Posterior cingulate gyrus (tissue), 11 donors: Measurements from ENCODE around the gene XIAP.

Source experiments
- DNase-seq, 10 donors: peaks; one replicate each; pipeline versions ENCODE4 v3.0.0 to v3.0.0-alpha.2; 2020 to 2021; ENCODE audit warnings: mixed read lengths in 3 of 10
- intact Hi-C: fragments of 100-400 bp; cut with DNase I; formaldehyde crosslinking; loops from one replicate; pipeline ENCODE4 v1.15.1; 2023

Gene XIAP

DNA sequence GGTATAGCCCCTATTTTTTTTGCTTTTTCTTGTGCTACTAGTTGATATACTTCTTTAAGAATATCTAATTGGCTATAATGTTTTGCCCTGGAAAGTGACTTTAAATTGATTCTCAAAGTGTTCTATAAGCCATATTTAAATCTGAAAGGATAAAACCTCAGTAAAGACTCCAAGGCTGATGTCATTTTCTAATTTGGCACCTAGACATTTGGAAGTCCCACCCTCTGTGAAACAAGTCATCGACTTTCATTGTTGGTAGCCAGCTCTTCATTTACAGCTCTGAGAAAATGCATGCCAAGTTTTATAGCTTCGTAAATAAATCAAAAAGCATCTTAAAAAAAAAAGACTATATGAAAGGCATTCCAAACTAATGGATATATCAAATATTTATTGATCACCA, 83.6 kb downstream of the XIAP start:
- no peak for DNase-seq
- intact Hi-C loops: no loop called here

DNA sequence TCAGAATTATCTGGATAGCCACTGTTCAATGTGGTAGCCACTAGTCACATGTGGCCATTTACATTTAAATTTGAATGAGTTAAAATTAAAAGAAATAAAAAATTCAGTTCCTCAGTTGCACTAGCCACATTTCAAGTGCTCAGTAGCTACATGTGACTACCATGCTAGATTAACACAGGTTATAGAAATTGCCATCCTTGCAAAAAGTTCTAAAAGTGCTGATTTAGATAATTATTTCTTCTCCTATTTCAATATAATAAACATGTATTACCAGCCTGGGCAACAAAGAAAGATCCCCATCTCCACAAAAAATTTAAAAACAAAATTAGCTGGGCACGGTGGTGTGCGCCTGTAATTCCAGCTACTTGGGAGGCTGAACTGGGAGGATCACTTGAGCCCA, 90.0 kb downstream of the XIAP start:
- intact Hi-C loops: loop anchor here (10.0 kb wide), 2 partner anchors 95 to 145 kb away; no protein-coding TSS in a partner anchor
- DNase-seq: no peak

DNA sequence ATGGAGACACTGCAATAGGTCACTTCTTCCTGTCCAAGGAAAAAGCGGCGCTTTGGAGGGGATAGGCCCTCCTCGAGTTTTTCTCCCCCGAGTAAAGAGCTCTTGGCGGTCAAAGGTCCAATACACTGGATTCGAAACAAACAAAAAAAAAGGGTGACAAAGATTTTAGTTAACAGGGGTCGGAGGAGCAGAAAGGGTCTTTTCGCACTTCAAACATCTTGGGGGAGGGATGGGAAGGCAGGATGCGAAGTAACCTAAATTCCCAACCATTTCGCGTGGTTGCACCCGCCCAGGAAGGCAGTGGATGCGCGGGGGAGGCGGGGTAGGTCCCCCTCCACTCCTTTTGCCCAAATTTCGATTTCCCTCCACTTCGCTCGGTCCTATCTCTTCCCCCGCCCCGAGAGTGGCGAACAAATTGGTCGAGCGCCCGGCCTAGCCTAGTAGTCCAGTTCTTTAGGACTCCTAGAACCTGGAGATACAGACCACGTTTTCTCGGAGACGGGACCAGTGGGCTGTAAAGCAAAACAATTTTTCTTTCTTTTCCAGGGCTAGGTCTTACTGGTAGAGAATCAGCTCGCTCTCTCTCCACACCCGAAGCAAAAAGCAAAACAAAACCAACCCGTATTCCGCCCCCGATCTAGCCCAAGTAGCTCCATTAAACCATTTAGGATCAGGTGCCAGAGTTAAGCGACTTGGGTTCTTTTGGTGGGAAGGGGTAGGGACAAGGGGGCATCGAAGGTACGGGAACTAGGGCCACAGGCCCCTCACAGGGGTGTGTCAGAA, 99.6 kb downstream of the XIAP start:
- intact Hi-C loops: loop anchor here (5.0 to 10.0 kb wide), 3 partner anchors 58 to 135 kb away; no protein-coding TSS in a partner anchor
- peak in 7 of 10 donors; percentile 19 to 88 (median 37) for DNase-seq

DNA sequence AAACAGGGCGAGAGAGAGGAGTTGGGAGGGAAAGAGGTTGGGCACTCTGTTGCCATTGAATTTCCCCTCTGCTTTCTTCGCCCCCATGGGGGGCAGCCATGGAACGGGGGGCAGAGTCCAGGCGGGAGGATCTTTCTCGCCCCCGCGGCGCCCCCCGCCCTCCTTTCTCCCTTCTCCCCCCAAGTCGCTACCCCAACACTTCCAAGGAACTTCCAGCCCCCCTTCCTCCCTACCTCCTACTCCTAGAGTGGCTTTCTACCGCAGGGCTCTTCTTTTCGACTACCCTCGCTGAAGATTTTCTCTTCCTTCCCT, 101.1 kb downstream of the XIAP start:
- intact Hi-C loops: loop anchor here (5.0 kb wide), 1 partner anchor 56 kb away; no protein-coding TSS in a partner anchor
- DNase-seq: no peak

DNA sequence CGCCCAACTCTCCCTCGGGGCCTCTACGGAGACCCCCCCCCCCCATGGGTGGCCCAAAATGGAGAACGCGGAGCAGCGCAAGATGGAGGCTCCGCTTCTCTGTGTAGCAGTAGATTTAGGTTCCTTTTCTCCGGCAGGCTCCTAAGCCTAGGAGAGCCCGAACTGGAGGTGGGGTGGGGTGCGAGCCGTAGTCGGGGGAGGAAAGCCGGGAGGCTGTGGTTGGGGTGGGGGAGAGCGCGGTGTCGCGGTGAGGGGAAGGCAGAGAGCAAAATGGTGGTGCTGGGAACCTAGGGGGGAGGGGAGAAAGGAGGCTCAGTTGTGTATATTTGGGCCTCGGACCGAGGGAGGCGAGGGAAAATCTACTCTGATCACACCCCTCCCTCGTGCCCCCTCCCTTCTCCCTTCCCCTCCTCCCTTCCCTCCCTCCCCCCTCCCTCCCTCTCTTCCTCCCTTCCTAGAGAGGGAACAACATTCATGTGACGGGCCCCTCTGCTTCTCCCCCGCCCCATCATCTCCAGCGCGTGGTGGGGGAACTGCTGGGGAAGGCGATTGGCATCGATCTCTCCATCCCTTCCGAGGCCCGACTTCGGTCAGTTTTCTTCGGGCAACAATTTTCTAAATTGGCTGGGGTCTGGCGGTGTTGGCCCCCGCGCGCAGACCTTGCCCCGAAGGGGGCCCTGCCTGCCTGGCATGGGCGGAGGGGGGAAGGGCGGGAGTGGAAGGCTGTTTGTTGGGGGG, 101.6 kb downstream of the XIAP start, which contains the start of gene STAG2:
Gene STAG2 (plus strand): TSS at position 439 of the 738 bp plus-strand sequence. CDS start 60,922 bp downstream, outside the sequence.
- intact Hi-C loops: loop anchor here (5.0 kb wide), 1 partner anchor 56 kb away; no protein-coding TSS in a partner anchor

DNA sequence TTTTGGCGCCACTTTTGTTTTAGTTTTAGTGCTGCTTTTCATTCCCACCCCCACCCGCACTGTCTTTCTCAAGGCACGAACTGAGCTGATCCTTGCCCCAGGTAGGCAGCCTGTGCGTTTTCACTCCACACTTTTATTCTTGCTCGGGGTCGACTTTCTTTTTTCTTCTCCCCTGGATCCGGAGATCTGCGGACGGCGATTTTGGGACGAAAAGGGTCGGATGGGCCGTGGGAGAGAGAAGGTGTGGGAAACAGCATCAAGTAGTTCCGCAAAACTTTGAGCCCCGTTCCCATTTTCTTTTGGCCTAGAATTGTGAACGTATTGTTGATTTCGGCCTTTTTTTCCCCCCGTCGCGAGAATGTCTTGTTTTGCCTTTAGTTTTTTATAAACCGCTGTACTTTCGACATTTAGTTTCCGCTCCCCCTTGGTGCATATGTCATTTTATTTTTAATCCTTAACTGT, 102.2 kb downstream of the XIAP start:
- DNase-seq: no peak
- intact Hi-C loops: loop anchor here (5.0 kb wide), 1 partner anchor 55 kb away; no protein-coding TSS in a partner anchor

More for the DNA sequence above, 101.6 kb downstream of the XIAP start, which contains the start of gene STAG2:
- DNase-seq: peak; percentile 51 to 93 (median 66)

DNA sequence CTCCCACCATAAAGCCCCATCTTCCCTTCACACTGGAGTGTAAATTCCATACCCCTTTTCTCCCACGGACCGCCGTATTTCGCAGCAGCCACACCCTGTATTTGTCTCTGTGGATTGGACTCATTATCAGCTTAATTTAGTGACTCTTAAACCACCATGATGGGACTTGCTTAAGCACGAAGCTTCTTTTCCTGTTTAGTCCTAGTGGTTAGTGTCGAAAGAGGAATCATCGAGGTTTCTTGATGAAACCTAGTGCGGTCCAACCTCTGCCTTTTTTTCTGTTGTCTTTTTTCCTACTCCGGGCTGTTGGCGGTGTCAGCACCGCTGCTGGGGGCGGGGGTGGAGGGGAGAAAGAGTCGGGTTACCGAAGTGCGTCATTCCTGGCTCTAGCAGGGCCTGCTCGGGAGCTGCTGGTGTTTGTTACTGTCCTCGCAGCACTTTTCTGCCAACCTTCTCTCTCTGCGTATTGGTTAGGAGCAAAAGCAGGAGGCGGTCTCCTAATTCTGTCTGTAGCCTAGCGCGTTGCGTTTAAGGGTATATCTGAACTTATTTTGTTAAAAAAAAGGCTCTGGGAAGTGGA, 103.0 kb downstream of the XIAP start:
- intact Hi-C loops: loop anchor here (5.0 kb wide), 1 partner anchor 54 kb away; no protein-coding TSS in a partner anchor
- peak; percentile 67 to 94 (median 72) for DNase-seq
